Measurements from ENCODE around the gene EHMT2.
"Not testable (repeated sequence)": the region's sequence is repeated elsewhere in the genome, so short reads cannot be mapped to it uniquely, and the experiment has no call there.

Gene EHMT2

DNA sequence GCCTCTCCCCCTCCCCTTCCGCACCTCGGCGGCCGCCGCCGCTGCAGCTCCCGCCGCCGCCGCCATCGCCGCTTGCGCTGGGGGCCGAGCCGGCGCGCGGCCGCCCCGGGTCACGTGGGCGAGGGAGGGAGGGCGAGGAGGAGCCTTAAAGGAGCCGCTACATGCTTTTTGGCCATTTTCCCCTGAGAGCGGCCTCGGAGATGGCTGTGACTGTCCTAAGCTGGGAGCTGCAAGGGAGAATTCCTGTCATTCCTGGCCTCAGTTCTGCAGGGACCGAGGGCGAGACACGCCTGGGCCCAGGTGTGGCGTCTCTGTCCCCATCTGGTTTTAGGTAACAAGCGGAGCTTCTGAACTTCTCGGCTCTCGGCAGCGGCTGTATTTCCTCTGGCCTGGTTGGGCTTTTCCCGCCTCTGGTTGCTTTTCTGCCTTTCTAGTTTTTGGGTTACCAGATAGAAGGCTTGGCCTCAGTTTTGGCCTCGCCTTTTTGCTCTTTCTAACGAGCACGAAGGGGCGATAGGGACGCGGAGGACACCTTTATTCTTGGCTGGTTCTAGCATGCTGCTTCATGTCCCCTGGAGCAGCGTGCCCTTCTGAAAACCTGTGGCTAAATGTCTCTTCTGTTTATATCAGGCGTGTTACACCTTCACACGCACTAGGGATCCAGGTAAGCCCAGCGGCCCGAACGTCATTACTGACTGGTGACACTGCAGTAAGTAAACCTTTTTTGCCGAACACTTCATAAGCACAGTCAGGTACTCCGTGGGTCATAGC, at the start of gene EHMT2:
Gene EHMT2, minus strand, starts transcription at position 87 of the 771 bp plus-strand sequence. Its CDS starts 21 bp downstream, at position 66.
- DNase-seq: peak; percentile 92

DNA sequence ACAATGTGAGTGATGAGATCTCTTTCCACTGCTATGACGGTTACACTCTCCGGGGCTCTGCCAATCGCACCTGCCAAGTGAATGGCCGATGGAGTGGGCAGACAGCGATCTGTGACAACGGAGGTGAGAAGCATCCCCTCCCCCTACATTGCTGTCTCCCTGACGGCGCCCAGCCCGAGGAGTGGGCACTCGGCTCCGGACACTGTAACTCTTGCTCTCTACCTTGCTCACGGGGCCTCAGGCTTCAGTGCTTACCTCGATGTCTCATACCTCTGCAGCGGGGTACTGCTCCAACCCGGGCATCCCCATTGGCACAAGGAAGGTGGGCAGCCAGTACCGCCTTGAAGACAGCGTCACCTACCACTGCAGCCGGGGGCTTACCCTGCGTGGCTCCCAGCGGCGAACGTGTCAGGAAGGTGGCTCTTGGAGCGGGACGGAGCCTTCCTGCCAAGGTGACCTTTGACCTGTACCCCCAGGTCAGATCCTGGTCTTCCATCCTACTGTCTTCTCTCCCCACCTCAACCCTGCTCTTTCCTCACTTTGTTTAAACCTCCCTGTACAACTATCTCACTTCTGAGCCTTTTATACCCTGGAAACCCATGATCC, 49.7 kb upstream of the EHMT2 start:
- no peak for DNase-seq

DNA sequence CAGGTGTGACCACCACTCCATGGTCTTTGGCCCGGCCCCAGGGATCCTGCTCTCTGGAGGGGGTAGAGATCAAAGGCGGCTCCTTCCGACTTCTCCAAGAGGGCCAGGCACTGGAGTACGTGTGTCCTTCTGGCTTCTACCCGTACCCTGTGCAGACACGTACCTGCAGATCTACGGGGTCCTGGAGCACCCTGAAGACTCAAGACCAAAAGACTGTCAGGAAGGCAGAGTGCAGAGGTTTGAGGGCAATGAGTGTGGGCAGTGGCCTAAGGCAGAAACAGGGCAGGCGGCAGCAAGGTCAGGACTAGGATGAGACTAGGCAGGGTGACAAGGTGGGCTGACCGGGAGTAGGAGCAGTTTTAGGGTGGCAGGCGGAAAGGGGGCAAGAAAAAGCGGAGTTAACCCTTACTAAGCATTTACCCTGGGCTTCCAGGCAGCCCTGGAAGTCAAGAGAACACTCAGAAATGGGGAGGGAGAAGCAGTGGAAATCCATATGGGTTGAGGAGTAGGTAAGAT, 48.9 kb upstream of the EHMT2 start:
- DNase-seq: no peak

- peak; percentile 60 for DNase-seq
These were observed 48.2 kb upstream of the EHMT2 start, which contains the start of gene CFB for GRCh38 chr6:31945507-31946369. Gene CFB, plus strand, starts transcription at chr6:31946095. Its CDS starts 127 bp downstream, at chr6:31946222.

- DNase-seq: no peak
These were observed 47.6 kb upstream of the EHMT2 start for GRCh38 chr6:31945154-31945506.

DNA sequence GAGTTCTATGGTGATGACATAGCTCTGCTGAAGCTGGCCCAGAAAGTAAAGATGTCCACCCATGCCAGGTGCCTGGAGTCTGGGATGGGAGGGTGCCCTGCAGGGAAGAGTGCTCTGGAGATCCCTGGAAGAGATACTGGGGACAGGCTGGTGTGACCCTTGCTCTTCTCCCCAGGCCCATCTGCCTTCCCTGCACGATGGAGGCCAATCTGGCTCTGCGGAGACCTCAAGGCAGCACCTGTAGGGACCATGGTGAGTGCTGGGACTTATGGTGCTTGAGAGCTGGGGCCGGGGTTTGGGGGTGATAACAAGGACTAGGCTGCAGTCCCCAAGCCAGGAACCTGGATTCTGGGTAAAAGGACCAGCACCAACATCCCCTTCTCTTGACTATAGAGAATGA, 46.2 kb upstream of the EHMT2 start:
- DNase-seq: no peak

DNA sequence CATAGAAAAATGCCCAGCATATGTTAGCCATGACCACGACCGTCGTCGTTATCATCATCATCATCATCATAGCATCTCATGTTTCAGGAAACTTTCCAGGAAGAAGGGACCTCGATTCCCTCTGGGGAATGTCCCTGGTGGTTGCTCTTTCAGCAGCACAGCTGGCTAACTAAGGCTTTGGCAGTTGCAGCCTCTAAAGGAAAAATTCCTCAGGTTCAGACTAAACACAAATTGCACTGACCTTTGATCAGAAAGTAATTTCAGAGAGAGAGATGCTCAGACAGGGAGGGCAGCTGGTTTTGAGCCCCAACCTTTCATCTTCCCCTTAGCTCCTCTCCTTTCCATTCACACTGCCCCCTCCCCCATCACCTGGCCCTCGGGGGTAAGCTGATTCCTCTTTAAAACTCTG, 42.8 kb upstream of the EHMT2 start:
- DNase-seq: no peak

GRCh38 chr6:31935823-31936222, 38.3 kb upstream of the EHMT2 start:
- DNase-seq: no peak

GRCh38 chr6:31935021-31935420, 37.5 kb upstream of the EHMT2 start:
- no peak for DNase-seq

DNA sequence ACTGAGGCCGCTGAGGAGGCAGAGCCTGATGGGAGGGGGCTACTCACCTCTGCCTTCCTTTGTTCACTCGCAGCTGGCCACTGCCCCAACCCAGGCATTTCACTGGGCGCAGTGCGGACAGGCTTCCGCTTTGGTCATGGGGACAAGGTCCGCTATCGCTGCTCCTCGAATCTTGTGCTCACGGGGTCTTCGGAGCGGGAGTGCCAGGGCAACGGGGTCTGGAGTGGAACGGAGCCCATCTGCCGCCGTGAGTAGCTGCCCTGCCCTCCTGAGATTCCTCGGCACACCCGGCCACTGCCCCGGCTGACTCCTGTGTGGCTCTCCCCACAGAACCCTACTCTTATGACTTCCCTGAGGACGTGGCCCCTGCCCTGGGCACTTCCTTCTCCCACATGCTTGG, 36.0 kb upstream of the EHMT2 start:
- no peak for DNase-seq

GRCh38 chr6:31932137-31932536, 34.6 kb upstream of the EHMT2 start:
- not testable (repeated sequence) for DNase-seq

- no peak for DNase-seq
These were observed 33.5 kb upstream of the EHMT2 start for GRCh38 chr6:31930962-31931361.

DNA sequence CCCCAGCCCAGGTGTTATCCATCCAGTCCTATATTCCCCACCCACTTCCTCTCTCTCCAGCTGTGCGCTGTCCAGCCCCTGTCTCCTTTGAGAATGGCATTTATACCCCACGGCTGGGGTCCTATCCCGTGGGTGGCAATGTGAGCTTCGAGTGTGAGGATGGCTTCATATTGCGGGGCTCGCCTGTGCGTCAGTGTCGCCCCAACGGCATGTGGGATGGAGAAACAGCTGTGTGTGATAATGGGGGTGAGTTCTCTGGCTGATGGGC, 31.1 kb upstream of the EHMT2 start:
- DNase-seq: no peak

DNA sequence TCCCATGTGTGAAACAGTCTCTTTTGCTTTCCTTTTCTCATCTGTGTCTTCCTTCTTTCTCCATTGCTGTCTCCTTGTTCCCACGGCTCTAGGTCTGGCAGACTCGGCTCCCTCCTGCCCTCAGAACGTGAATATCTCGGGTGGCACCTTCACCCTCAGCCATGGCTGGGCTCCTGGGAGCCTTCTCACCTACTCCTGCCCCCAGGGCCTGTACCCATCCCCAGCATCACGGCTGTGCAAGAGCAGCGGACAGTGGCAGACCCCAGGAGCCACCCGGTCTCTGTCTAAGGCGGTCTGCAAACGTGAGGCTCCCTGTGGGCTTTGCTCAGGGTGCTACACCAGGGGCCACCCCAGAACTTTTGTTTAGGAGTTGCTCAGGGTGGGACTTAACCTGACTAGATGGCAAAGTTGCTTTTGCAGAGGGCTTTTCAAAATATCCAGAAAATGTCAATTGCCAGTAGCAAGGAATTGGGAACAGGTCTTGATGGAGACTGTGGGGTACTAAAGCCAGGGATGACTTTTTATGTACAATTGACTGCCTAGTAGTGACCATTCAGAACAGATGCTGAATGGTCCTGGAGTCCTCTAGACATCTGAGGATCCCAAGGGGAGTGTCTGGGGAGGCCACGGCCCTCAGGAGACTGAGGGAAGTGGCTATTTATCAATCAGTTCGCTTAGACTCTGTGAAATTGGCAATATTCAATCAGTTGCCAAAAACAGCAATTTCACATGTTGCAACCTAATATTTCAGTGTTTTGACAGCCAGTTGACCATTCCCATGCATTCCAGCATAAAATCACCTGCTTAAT, 30.6 kb upstream of the EHMT2 start:
- no peak for DNase-seq

- DNase-seq: no peak
These were observed 29.9 kb upstream of the EHMT2 start, which contains the start of gene C2 for GRCh38 chr6:31927242-31927862. Gene C2, plus strand, starts transcription at chr6:31927717. Its CDS starts 36 bp downstream, at chr6:31927753.

GRCh38 chr6:31922942-31923341, 25.4 kb upstream of the EHMT2 start:
- no peak for DNase-seq

- no peak for DNase-seq
These were observed 23.3 kb upstream of the EHMT2 start for GRCh38 chr6:31920811-31921210.

DNA sequence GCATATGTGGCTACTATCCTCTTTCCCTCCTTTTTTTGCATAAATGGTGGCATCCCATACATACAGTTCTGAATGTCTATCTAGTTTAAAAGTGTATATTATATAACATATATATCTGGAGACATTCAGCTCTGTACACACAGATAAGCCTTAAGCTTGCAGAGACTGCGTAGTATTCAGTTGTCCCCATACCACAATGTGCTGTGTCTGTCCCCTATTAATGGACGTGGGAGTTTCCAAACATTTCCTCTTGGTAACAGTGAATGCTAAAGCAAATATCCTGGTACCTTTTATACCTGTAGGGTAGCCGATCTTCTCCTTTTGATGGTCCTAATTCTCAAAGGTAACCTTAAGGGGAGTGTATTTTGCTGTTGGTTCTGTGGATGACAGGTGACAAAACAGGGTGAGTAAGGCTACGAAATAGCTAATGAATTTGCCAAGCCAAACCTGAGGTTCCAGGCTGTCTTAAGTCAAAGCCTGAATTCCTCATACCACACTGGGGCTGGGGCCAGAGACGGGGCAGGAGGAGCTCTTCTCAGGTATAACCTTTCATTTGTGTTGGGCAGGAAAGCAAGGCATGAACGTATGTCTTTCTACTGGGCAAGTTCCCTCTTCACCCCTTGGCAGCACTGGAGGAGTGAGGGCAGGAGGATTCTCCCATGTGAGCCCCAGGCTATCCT, 22.3 kb upstream of the EHMT2 start:
- DNase-seq: no peak

DNA sequence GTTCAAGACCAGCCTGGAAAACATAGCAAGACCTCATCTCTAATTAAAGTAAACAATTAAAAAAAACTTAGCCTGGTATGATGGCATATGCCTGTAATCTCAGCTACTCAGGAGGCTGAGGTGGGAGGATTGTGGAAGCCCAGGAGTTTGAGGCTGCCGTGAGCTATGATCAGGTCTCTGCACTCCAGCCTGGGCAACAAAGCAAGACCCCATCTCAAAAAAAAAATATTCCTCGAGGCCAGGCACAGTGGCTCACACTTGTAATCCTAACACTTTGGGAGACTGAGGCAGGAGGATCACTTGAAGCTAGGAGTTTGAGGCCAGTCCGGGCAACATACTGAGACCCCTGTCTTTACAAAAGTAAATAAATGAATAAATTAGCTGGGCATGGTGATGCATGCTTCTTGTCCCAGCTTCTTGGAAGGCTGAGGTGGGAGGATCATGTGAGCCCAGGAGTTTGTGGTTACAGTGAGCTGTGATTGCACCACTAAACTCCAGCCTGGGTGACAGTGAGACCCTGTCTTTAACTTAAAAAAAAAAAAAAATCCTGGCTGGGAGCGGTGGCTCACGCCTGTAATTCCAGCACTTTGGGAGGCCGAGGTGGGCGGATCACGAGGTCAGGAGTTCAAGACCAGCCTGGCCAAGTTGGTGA, 20.7 kb upstream of the EHMT2 start:
- no peak for DNase-seq

DNA sequence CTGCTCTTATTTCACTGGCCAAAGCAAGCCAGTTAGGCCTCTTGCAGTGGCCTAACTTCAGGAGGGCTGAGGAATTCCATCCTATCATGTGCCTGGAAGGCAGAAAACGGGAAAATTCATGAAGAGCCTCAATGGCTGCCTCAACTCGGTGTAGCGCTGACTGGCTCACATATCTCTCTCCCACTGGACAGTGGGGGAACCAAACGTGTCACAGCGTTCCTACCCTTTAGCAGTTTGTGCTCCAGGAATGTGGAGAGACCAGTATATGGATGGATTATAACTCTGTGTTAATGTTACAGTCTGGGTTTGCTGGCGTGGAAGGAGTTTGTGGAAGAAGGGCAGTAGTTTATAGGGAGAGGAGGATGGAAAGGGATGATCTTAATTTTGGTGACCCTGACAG, 18.3 kb upstream of the EHMT2 start:
- DNase-seq: no peak

DNA sequence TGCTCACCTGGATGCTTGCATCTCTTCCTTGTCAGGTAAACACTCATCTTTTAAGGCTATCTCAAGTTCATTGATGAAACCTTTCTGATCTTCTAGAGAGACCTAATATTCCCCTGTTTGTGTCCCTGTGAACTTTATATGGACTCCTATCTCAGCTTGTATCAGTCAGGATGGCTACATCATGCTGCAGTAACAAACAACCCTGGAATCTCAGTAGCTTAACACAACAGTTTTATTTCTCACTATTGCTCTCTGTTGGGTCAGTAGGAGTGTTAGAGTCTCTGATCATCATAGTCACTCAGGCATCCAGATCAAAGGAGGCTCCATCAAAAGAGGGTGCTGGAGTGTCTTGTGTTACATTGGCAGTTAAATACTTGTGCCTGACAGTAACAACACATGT, 17.9 kb upstream of the EHMT2 start:
- no peak for DNase-seq

Data from right forelimb (tissue), 1 donor.